ENCODE results near the gene CACNA1B. TPM values are rescaled to one million over a fixed set of nuclear protein-coding genes. Genes with fewer than 3 reads are reported as not detected.

CACNA1B gene
- polyA plus RNA-seq, 1 experiment, result 0.01 TPM

GRCh38 chr9:138071292-138071691, 193.7 kb downstream of the CACNA1B start:
- DNase-seq (ENCODE audit: low read depth, low spot score), result no peak
- ChIA-PET CTCF (no interaction called here), POLR2A (no interaction called here)
- H3K27ac ChIP-seq (ENCODE audit: low read depth, low read length), result no peak overlapping the region
- no peak overlapping the region for H3K4me3 ChIP-seq (ENCODE audit: low read depth, low read length)
- H3K9me3 ChIP-seq (ENCODE audit: control insufficient read depth, insufficient read depth, low read length), result peaks cover 78% of the 10 kb centered on the region
- TF ChIP-seq CTCF (IDR thresholded peaks at IDR 0.05; ENCODE audit: low read depth, low read length), result no peak
- H3K27me3 ChIP-seq (ENCODE audit: control insufficient read depth, insufficient read depth, low read length), result no peaks in the 10 kb centered on the region

GRCh38 chr9:138071731-138072130, 194.1 kb downstream of the CACNA1B start:
- DNase-seq (ENCODE audit: low read depth, low spot score), result no peak
- ChIA-PET POLR2A (no interaction called here), CTCF (no interaction called here)
- peaks cover 82% of the 10 kb centered on the region for H3K9me3 ChIP-seq (ENCODE audit: control insufficient read depth, insufficient read depth, low read length)
- H3K27ac ChIP-seq (ENCODE audit: low read depth, low read length), result no peak overlapping the region
- H3K4me3 ChIP-seq (ENCODE audit: low read depth, low read length), result no peak overlapping the region
- H3K27me3 ChIP-seq (ENCODE audit: control insufficient read depth, insufficient read depth, low read length), result no peaks in the 10 kb centered on the region
- TF ChIP-seq CTCF (IDR thresholded peaks at IDR 0.05; ENCODE audit: low read depth, low read length), result no peak

- POLR2A ChIA-PET, result no interaction called here
- CTCF ChIA-PET, result no interaction called here
- H3K9me3 ChIP-seq (ENCODE audit: control insufficient read depth, insufficient read depth, low read length), result peaks cover 87% of the 10 kb centered on the region
- DNase-seq (ENCODE audit: low read depth, low spot score), result no peak
- no peak overlapping the region for H3K4me3 ChIP-seq (ENCODE audit: low read depth, low read length)
- H3K27ac ChIP-seq (ENCODE audit: low read depth, low read length), result no peak overlapping the region
- TF ChIP-seq CTCF (IDR thresholded peaks at IDR 0.05; ENCODE audit: low read depth, low read length), result no peak
- H3K27me3 ChIP-seq (ENCODE audit: control insufficient read depth, insufficient read depth, low read length), result no peaks in the 10 kb centered on the region
Measured at GRCh38 chr9:138072161-138072842, 194.7 kb downstream of the CACNA1B start.

- Histone ChIP-seq H3K27ac (ENCODE audit: low read depth, low read length) (no peak overlapping the region), H3K27me3 (ENCODE audit: control insufficient read depth, insufficient read depth, low read length) (no peaks in the 10 kb centered on the region), H3K4me3 (ENCODE audit: low read depth, low read length) (no peak overlapping the region), H3K9me3 (ENCODE audit: control insufficient read depth, insufficient read depth, low read length) (peaks cover 87% of the 10 kb centered on the region)
- ChIA-PET POLR2A (no interaction called here), CTCF (no interaction called here)
- no peak for DNase-seq (ENCODE audit: low read depth, low spot score)
- TF ChIP-seq CTCF (IDR thresholded peaks at IDR 0.05; ENCODE audit: low read depth, low read length), result no peak
Measured at GRCh38 chr9:138072897-138073296, 195.3 kb downstream of the CACNA1B start.

- ChIA-PET CTCF (no interaction called here), POLR2A (no interaction called here)
- TF ChIP-seq CTCF (IDR thresholded peaks at IDR 0.05; ENCODE audit: low read depth, low read length), result no peak
- Histone ChIP-seq H3K4me3 (ENCODE audit: low read depth, low read length) (no peak overlapping the region), H3K27me3 (ENCODE audit: control insufficient read depth, insufficient read depth, low read length) (no peaks in the 10 kb centered on the region), H3K27ac (ENCODE audit: low read depth, low read length) (no peak overlapping the region), H3K9me3 (ENCODE audit: control insufficient read depth, insufficient read depth, low read length) (peaks cover 91% of the 10 kb centered on the region)
- DNase-seq (ENCODE audit: low read depth, low spot score), result no peak
Measured at GRCh38 chr9:138073408-138073807, 195.8 kb downstream of the CACNA1B start.

Measured in AG04450 (cell line).